Activated T-cell treated with anti-CD3 and anti-CD28 coated beads for 24 hours (primary cell): Measurements from ENCODE around the gene ST6GALNAC5.

Source experiments
- DNase-seq: peaks from one replicate; pipeline ENCODE4 v3.0.0-alpha.2; 2020; ENCODE audit warnings: low read depth

The ST6GALNAC5 gene

GRCh38 chr1:77047978-77048614 is 180.8 kb downstream of the ST6GALNAC5 start:
- no peak for DNase-seq

- DNase-seq: no peak
These were observed 181.3 kb downstream of the ST6GALNAC5 start for GRCh38 chr1:77048615-77049005.

GRCh38 chr1:77051425-77051824 is 184.1 kb downstream of the ST6GALNAC5 start:
- DNase-seq: no peak

- DNase-seq: no peak
These were observed 189.2 kb downstream of the ST6GALNAC5 start for GRCh38 chr1:77056525-77056924.

- DNase-seq: no peak
These were observed 190.8 kb downstream of the ST6GALNAC5 start for GRCh38 chr1:77057994-77058585.

- DNase-seq: no peak
These were observed 192.7 kb downstream of the ST6GALNAC5 start for GRCh38 chr1:77060000-77060399.

GRCh38 chr1:77061162-77061561 is 193.9 kb downstream of the ST6GALNAC5 start:
- DNase-seq: no peak

- no peak for DNase-seq
These were observed 195.8 kb downstream of the ST6GALNAC5 start for GRCh38 chr1:77063118-77063517.

- DNase-seq: no peak
These were observed 197.0 kb downstream of the ST6GALNAC5 start for GRCh38 chr1:77064246-77064645.

- no peak for DNase-seq
These were observed 198.5 kb downstream of the ST6GALNAC5 start for GRCh38 chr1:77065693-77066342.

- no peak for DNase-seq
These were observed 200.7 kb downstream of the ST6GALNAC5 start for GRCh38 chr1:77068013-77068412.

GRCh38 chr1:77076759-77077158 is 209.5 kb downstream of the ST6GALNAC5 start:
- no peak for DNase-seq

GRCh38 chr1:77081834-77082233 is 214.6 kb downstream of the ST6GALNAC5 start:
- DNase-seq: no peak

- no peak for DNase-seq
These were observed 217.2 kb downstream of the ST6GALNAC5 start for GRCh38 chr1:77084457-77084856.

- DNase-seq: no peak
These were observed 217.8 kb downstream of the ST6GALNAC5 start for GRCh38 chr1:77085109-77085508.

GRCh38 chr1:77089756-77090155 is 222.5 kb downstream of the ST6GALNAC5 start:
- DNase-seq: no peak

- no peak for DNase-seq
These were observed 228.0 kb downstream of the ST6GALNAC5 start for GRCh38 chr1:77095236-77095635.

GRCh38 chr1:77096496-77097255 is 229.4 kb downstream of the ST6GALNAC5 start:
- DNase-seq: no peak

- DNase-seq: no peak
These were observed 233.6 kb downstream of the ST6GALNAC5 start for GRCh38 chr1:77100875-77101274.

- no peak for DNase-seq
These were observed 236.2 kb downstream of the ST6GALNAC5 start for GRCh38 chr1:77103486-77103885.

- no peak for DNase-seq
These were observed 237.4 kb downstream of the ST6GALNAC5 start for GRCh38 chr1:77104672-77105071.
